Measurements from ENCODE around the gene CTNND1.

DNA sequence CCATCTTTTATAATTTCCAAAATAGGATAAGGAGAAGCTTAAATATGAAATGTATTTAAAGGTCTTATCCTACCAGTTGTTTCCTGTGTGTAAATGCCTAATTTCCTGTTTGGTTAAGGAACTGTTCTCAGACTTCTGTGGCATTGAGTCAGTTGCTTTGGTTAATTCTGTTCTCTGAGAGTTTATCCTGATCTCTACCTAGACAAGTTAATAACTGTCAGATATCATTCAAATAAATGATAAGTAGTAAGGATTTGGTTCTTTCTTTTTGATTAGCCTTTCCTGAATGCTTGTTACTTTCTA is 39.5 kb downstream of the CTNND1 start:
- no peak for TF ChIP-seq POLR2A (IDR thresholded peaks at IDR 0.05; ENCODE audit: control extremely low read depth in 1 of 2, low read depth in 2 of 2, low read length in 2 of 2)
- TF ChIP-seq JUND (IDR thresholded peaks at IDR 0.05; ENCODE audit: low read length): no peak
- TF ChIP-seq CBX5 (IDR thresholded peaks at IDR 0.05; ENCODE audit: low read depth, low read length): no peak
- no peak for TF ChIP-seq ZNF274 (IDR thresholded peaks at IDR 0.05; ENCODE audit: borderline replicate concordance, extremely low read depth, low read length)
- TF ChIP-seq BRCA1 (IDR thresholded peaks at IDR 0.05; ENCODE audit: low read depth, low read length): no peak
- no peak for TF ChIP-seq JUN (IDR thresholded peaks at IDR 0.05; ENCODE audit: low read depth, low read length)
- TF ChIP-seq, protein P1, sequence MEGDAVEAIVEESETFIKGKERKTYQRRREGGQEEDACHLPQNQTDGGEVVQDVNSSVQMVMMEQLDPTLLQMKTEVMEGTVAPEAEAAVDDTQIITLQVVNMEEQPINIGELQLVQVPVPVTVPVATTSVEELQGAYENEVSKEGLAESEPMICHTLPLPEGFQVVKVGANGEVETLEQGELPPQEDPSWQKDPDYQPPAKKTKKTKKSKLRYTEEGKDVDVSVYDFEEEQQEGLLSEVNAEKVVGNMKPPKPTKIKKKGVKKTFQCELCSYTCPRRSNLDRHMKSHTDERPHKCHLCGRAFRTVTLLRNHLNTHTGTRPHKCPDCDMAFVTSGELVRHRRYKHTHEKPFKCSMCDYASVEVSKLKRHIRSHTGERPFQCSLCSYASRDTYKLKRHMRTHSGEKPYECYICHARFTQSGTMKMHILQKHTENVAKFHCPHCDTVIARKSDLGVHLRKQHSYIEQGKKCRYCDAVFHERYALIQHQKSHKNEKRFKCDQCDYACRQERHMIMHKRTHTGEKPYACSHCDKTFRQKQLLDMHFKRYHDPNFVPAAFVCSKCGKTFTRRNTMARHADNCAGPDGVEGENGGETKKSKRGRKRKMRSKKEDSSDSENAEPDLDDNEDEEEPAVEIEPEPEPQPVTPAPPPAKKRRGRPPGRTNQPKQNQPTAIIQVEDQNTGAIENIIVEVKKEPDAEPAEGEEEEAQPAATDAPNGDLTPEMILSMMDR (IDR thresholded peaks at IDR 0.05; ENCODE audit: control extremely low read depth in 1 of 3, insufficient read depth in 1 of 3, low read depth in 1 of 3, low read length in 3 of 3): no peak
- TF ChIP-seq CREB1 (IDR thresholded peaks at IDR 0.05): no peak
- TF ChIP-seq FOSL1 (IDR thresholded peaks at IDR 0.05; ENCODE audit: insufficient read depth, low read depth, low read length): no peak
- no peak for TF ChIP-seq EGR1 (IDR thresholded peaks at IDR 0.05; ENCODE audit: borderline replicate concordance, low read depth, low read length)
- no peak for TF ChIP-seq EP300 (IDR thresholded peaks at IDR 0.05; ENCODE audit: borderline replicate concordance in 1 of 2, low read depth in 2 of 2, low read length in 2 of 2)
